ENCODE data around the gene BCL2. TPM values are rescaled to one million over a fixed set of nuclear protein-coding genes. Genes with fewer than 3 reads are reported as not detected.

The BCL2 gene
- total RNA-seq, 1 experiment from 2014 or later: 1.5 TPM

DNA sequence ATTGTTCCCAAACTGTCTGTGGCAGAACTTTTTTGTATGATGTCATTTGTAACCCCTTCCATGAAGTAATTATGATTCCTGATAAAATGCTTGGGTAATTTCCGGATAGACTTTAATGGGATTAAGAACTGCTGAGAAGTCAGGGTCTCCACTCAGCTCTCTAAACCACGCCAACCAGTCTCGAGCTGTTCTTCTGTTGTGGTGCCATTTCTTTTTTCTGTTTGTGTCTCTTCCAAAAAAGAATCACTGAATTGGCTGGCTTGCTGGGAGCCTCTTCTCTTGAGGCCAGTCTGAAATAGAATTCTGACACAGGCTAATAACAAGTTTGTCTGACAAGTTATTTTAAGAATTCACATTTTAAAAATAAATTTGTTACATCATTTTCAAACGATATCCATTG lies 198.9 kb downstream of the BCL2 start:
- no peak overlapping the region for H2AFZ ChIP-seq (ENCODE audit: low read length)
- H3K79me2 ChIP-seq (ENCODE audit: low read length): no peaks in the 10 kb centered on the region
- H4K20me1 ChIP-seq (ENCODE audit: low read length): no peaks in the 10 kb centered on the region
- CTCF ChIA-PET: no interaction called here
- no peak overlapping the region for H3K4me3 ChIP-seq (ENCODE audit: low read length)
- H3K27ac ChIP-seq (ENCODE audit: low read length): no peak overlapping the region
- intact Hi-C loops (cut with micrococcal nuclease): no loop called here
- no peak overlapping the region for H3K9ac ChIP-seq (ENCODE audit: low read length)
- no peaks in the 10 kb centered on the region for H3K9me2 ChIP-seq (replicated peaks; ENCODE audit: low read length)
- no peak for DNase-seq
- TF ChIP-seq EZH2 (IDR thresholded peaks at IDR 0.05; ENCODE audit: low read length, unreplicated experiment): no peak
- no peak for TF ChIP-seq EZH2phosphoT487 (IDR thresholded peaks at IDR 0.05; ENCODE audit: borderline replicate concordance, low read length)
- TF ChIP-seq, protein P1, sequence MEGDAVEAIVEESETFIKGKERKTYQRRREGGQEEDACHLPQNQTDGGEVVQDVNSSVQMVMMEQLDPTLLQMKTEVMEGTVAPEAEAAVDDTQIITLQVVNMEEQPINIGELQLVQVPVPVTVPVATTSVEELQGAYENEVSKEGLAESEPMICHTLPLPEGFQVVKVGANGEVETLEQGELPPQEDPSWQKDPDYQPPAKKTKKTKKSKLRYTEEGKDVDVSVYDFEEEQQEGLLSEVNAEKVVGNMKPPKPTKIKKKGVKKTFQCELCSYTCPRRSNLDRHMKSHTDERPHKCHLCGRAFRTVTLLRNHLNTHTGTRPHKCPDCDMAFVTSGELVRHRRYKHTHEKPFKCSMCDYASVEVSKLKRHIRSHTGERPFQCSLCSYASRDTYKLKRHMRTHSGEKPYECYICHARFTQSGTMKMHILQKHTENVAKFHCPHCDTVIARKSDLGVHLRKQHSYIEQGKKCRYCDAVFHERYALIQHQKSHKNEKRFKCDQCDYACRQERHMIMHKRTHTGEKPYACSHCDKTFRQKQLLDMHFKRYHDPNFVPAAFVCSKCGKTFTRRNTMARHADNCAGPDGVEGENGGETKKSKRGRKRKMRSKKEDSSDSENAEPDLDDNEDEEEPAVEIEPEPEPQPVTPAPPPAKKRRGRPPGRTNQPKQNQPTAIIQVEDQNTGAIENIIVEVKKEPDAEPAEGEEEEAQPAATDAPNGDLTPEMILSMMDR (conservative IDR thresholded peaks at IDR 0.05; ENCODE audit: low read depth, low read length): no peak
- BruUV-seq (replicated peaks): no TSS peak
- ATAC-seq: no peak
- H3K4me2 ChIP-seq (ENCODE audit: low read length): no peak overlapping the region
- H3K9me3 ChIP-seq (ENCODE audit: low read length): no peaks in the 10 kb centered on the region
- POLR2A ChIA-PET (ENCODE audit: unreplicated experiment): no interaction called here
- no peaks in the 10 kb centered on the region for H3F3A ChIP-seq (ENCODE audit: low read length, unreplicated experiment)
- no peaks in the 10 kb centered on the region for H3K36me3 ChIP-seq (ENCODE audit: low read depth, low read length)
- peaks cover 36% of the 10 kb centered on the region for H3K27me3 ChIP-seq (ENCODE audit: low read length)
- no peaks in the 10 kb centered on the region for H3K4me1 ChIP-seq (ENCODE audit: insufficient read depth, low read length)

DNA sequence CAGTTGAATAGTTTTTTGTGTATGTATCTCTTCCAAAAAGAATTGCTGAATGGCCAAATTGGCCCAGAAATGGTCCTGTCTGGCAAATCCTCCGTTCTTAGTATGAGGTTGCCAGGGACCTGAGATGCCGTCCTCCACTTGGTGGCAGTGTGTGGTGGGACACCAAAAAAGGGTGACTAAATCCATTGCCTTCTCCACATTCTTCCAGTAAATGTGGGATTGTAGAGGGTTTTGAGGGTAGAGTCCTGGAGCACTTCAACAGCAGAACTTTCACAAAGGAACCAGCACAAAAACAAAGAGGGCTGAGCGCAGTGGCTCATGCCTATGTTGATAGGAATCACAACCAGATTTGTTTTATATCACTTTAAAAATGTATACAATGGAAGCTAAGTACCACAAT lies 199.9 kb downstream of the BCL2 start:
- POLR2A ChIA-PET (ENCODE audit: unreplicated experiment): interaction anchor here (0.5 kb wide), 1 partner anchor 199 kb away, joined by 4 read pairs; no protein-coding TSS in a partner anchor

DNA sequence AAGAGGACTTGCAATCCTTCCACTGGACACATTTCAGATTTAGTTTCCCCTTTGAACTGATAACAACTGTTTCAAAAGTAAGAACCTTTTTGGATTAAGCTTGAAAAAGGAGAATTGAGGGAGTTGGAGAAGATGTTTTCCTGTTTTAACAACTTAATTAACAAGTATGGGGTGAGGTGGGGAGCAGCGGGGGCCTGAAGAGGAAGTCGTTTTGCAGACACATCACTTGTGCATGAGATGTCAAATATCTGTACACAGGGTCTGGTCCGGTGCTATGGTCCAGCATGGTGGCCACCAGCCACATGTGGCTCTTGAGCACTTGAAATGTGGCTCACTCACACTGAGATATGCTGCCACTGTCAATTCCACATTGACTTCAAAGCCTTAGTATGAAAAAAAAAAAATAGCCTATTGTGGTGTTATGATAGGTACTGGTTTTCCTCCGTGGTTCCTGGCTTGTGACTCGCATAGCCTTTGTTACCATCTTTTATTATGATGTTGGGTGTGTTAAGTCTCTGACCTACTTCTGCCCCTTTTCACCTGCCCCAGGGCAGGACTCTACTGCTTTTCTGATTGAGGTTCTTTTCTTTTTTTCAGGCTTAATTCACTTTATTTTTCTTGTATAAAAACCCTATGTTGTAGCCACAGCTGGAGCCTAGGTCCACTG lies 205.5 kb downstream of the BCL2 start:
- H3F3A ChIP-seq (ENCODE audit: low read length, unreplicated experiment): no peaks in the 10 kb centered on the region

More for the DNA sequence above, 199.9 kb downstream of the BCL2 start:
- H3K4me2 ChIP-seq (ENCODE audit: low read length): no peak overlapping the region
- H3K36me3 ChIP-seq (ENCODE audit: low read depth, low read length): no peaks in the 10 kb centered on the region
- H2AFZ ChIP-seq (ENCODE audit: low read length): no peak overlapping the region
- intact Hi-C loops (cut with micrococcal nuclease): loop anchor here (2.0 kb wide), 2 partner anchors 103 to 203 kb away; no protein-coding TSS in a partner anchor
- ATAC-seq (peak; percentile 74), DNase-seq (peak; percentile 39)
- BruUV-seq (replicated peaks): no TSS peak
- CTCF ChIA-PET: interaction anchor here (0.7 to 1.0 kb wide), 2 partner anchors 204 to 205 kb away, joined by 3 to 6 read pairs; no protein-coding TSS in a partner anchor
- no peak overlapping the region for H3K27ac ChIP-seq (ENCODE audit: low read length)
- H4K20me1 ChIP-seq (ENCODE audit: low read length): no peaks in the 10 kb centered on the region
- no peaks in the 10 kb centered on the region for H3F3A ChIP-seq (ENCODE audit: low read length, unreplicated experiment)
- no peaks in the 10 kb centered on the region for H3K4me1 ChIP-seq (ENCODE audit: insufficient read depth, low read length)
- TF ChIP-seq, protein P1 (conservative IDR thresholded peaks at IDR 0.05; ENCODE audit: low read depth, low read length): peak; percentile 64
- TF ChIP-seq EZH2phosphoT487 (IDR thresholded peaks at IDR 0.05; ENCODE audit: borderline replicate concordance, low read length): no peak
- H3K9ac ChIP-seq (ENCODE audit: low read length): no peak overlapping the region
- no peak overlapping the region for H3K4me3 ChIP-seq (ENCODE audit: low read length)
- no peaks in the 10 kb centered on the region for H3K9me2 ChIP-seq (replicated peaks; ENCODE audit: low read length)
- H3K9me3 ChIP-seq (ENCODE audit: low read length): no peaks in the 10 kb centered on the region
- H3K79me2 ChIP-seq (ENCODE audit: low read length): no peaks in the 10 kb centered on the region
- H3K27me3 ChIP-seq (ENCODE audit: low read length): peaks cover 41% of the 10 kb centered on the region

More for the DNA sequence above, 205.5 kb downstream of the BCL2 start:
- H3K36me3 ChIP-seq (ENCODE audit: low read depth, low read length): no peaks in the 10 kb centered on the region
- POLR2A ChIA-PET (ENCODE audit: unreplicated experiment): no interaction called here
- no peaks in the 10 kb centered on the region for H4K20me1 ChIP-seq (ENCODE audit: low read length)
- peaks cover 42% of the 10 kb centered on the region for H3K27me3 ChIP-seq (ENCODE audit: low read length)
- H3K4me2 ChIP-seq (ENCODE audit: low read length): no peak overlapping the region
- CTCF ChIA-PET: no interaction called here
- no TSS peak for BruUV-seq (replicated peaks)
- DNase-seq (no peak), ATAC-seq (no peak)
- TF ChIP-seq EZH2 (IDR thresholded peaks at IDR 0.05; ENCODE audit: low read length, unreplicated experiment) (no peak), EZH2phosphoT487 (IDR thresholded peaks at IDR 0.05; ENCODE audit: borderline replicate concordance, low read length) (no peak)
- TF ChIP-seq, protein P1 (conservative IDR thresholded peaks at IDR 0.05; ENCODE audit: low read depth, low read length): no peak
- no peaks in the 10 kb centered on the region for H3K9me3 ChIP-seq (ENCODE audit: low read length)
- intact Hi-C loops (cut with micrococcal nuclease): no loop called here
- H3K9me2 ChIP-seq (replicated peaks; ENCODE audit: low read length): no peaks in the 10 kb centered on the region
- H3K27ac ChIP-seq (ENCODE audit: low read length): no peak overlapping the region
- no peak overlapping the region for H3K4me3 ChIP-seq (ENCODE audit: low read length)
- H3K9ac ChIP-seq (ENCODE audit: low read length): no peak overlapping the region
- H3K4me1 ChIP-seq (ENCODE audit: insufficient read depth, low read length): no peaks in the 10 kb centered on the region
- no peak overlapping the region for H2AFZ ChIP-seq (ENCODE audit: low read length)
- H3K79me2 ChIP-seq (ENCODE audit: low read length): no peaks in the 10 kb centered on the region
